Measurements from ENCODE around the gene CD72.
"Not testable (repeated sequence)": the region's sequence is repeated elsewhere in the genome, so short reads cannot be mapped to it uniquely, and the experiment has no call there.

The CD72 gene

GRCh38 chr9:35583521-35583920 is 34.7 kb downstream of the CD72 start:
- not testable (repeated sequence) for DNase-seq

GRCh38 chr9:35579659-35580227 is 38.5 kb downstream of the CD72 start:
- DNase-seq = not testable (repeated sequence)

GRCh38 chr9:35579130-35579529 is 39.1 kb downstream of the CD72 start:
- DNase-seq = no peak

GRCh38 chr9:35577486-35577885 is 40.7 kb downstream of the CD72 start:
- DNase-seq = no peak

- no peak for DNase-seq
Measured at GRCh38 chr9:35575478-35575877, 42.7 kb downstream of the CD72 start.

GRCh38 chr9:35574578-35575122 is 43.6 kb downstream of the CD72 start:
- no peak for DNase-seq

GRCh38 chr9:35570709-35571504 is 47.3 kb downstream of the CD72 start:
- DNase-seq = peak in 1 of 2 donors; percentile 19

- DNase-seq = no peak
Measured at GRCh38 chr9:35569206-35569605, 49.0 kb downstream of the CD72 start.

- DNase-seq = no peak
Measured at GRCh38 chr9:35568196-35568595, 50.0 kb downstream of the CD72 start.

GRCh38 chr9:35566417-35566816 is 51.8 kb downstream of the CD72 start:
- no peak for DNase-seq

- DNase-seq = no peak
Measured at GRCh38 chr9:35564658-35565061, 53.6 kb downstream of the CD72 start.

- DNase-seq = no peak
Measured at GRCh38 chr9:35563791-35564197, 54.4 kb downstream of the CD72 start.

GRCh38 chr9:35562895-35563780 is 55.1 kb downstream of the CD72 start:
- no peak for DNase-seq

- DNase-seq = no peak
Measured at GRCh38 chr9:35561468-35562261, 56.5 kb downstream of the CD72 start.

- DNase-seq = no peak
Measured at GRCh38 chr9:35560625-35561337, 57.4 kb downstream of the CD72 start.

Data from CD4-positive, alpha-beta T cell treated with Interferon alpha-2 for 1 hour (primary cell).